Stimulated activated CD8-positive, alpha-beta memory T cell treated with anti-CD3 and anti-CD28 coated beads, Interleukin-2, amount 100 ng/mL, for 1 hour (primary cell): ENCODE data around the gene AP1M2.
"Not testable (repeated sequence)": the region's sequence is repeated elsewhere in the genome, so short reads cannot be mapped to it uniquely, and the experiment has no call there.

Experiments used
- DNase-seq, 2 donors: peaks; one replicate each; pipeline ENCODE4 v3.0.0-alpha.2; 2020; ENCODE audit warnings: low read depth in 2 of 2

The AP1M2 gene

GRCh38 chr19:10601999-10602329, 14.9 kb upstream of the AP1M2 start:
- DNase-seq = no peak

- DNase-seq = no peak
Observed at GRCh38 chr19:10600149-10600548, 13.0 kb upstream of the AP1M2 start.

- no peak for DNase-seq
Observed at GRCh38 chr19:10593820-10594637, 6.9 kb upstream of the AP1M2 start.

GRCh38 chr19:10593148-10593547, 6.0 kb upstream of the AP1M2 start:
- DNase-seq = no peak

GRCh38 chr19:10587839-10588150, 683 bp upstream of the AP1M2 start:
- DNase-seq = no peak

GRCh38 chr19:10586396-10586795, 716 bp downstream of the AP1M2 start:
- no peak for DNase-seq

GRCh38 chr19:10583036-10583776, 3.9 kb downstream of the AP1M2 start:
- DNase-seq = no peak

GRCh38 chr19:10582091-10582490, 5.0 kb downstream of the AP1M2 start:
- no peak for DNase-seq

GRCh38 chr19:10580979-10581631, 6.0 kb downstream of the AP1M2 start:
- DNase-seq = peak; percentile 81

GRCh38 chr19:10577951-10578350, 9.2 kb downstream of the AP1M2 start:
- DNase-seq = no peak

GRCh38 chr19:10575011-10575716, 11.9 kb downstream of the AP1M2 start:
- no peak for DNase-seq

- no peak for DNase-seq
Observed at GRCh38 chr19:10574462-10574861, 12.7 kb downstream of the AP1M2 start.

GRCh38 chr19:10573793-10574192, 13.3 kb downstream of the AP1M2 start:
- not testable (repeated sequence) for DNase-seq

GRCh38 chr19:10568826-10569651, 18.1 kb downstream of the AP1M2 start, which contains the start of gene CDKN2D:
Gene CDKN2D (minus strand): TSS chr19:10568979. CDS start chr19:10568653, 326 bp downstream.
- DNase-seq = peak; percentile 99

GRCh38 chr19:10568062-10568825, 18.9 kb downstream of the AP1M2 start:
- peak in 1 of 2 donors; percentile 31 for DNase-seq

GRCh38 chr19:10567656-10568055, 19.5 kb downstream of the AP1M2 start:
- DNase-seq = no peak

- DNase-seq = peak; percentile 31 to 33
Observed at GRCh38 chr19:10566658-10567410, 20.3 kb downstream of the AP1M2 start.

- DNase-seq = no peak
Observed at GRCh38 chr19:10566408-10566657, 20.8 kb downstream of the AP1M2 start.

GRCh38 chr19:10565567-10566407, 21.3 kb downstream of the AP1M2 start, which contains the start of gene KRI1:
Gene KRI1 (minus strand): TSS chr19:10566010. CDS start chr19:10565999, 11 bp downstream.
- DNase-seq = peak; percentile 98
